Activated CD4-positive, alpha-beta T cell treated with anti-CD3 and anti-CD28 coated beads, Interleukin-10, Interleukin-2, amounts not matched to agents 100 ng/mL and 50 ng/mL, durations not matched to agents 16 hours and 8 hours (primary cell): ENCODE results near the gene UST.
A peak's percentile ranks its signal among the peaks of the same experiment; 100 is the strongest.

ENCODE experiments used
- DNase-seq: peaks from one replicate; pipeline ENCODE4 v3.0.0-alpha.2; 2020

The UST gene

GRCh38 chr6:148808786-148809304 is 62.0 kb downstream of the UST start:
- no peak for DNase-seq

DNA sequence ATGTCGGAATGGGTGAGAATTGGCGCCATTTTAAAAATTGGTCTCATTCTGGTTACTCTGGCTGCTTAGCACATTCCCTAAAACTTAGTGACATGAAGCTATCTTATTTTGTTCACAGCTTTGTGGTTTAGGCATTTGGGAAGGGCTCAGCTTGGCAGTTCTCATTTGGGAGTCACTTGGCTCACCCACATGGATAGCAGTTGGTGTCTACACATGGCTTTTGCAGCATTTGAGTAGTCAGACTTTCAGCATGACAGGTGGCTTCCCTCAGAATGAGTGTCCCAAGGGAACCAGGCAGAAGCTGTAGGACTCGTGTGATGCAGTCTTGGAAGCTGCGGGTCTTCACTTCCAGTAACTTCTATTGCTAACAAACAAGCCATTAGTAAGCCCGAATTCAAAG is 64.6 kb downstream of the UST start:
- no peak for DNase-seq

- DNase-seq, result no peak
These were observed 67.4 kb downstream of the UST start for GRCh38 chr6:148814082-148814790.

GRCh38 chr6:148814869-148815268 is 68.0 kb downstream of the UST start:
- no peak for DNase-seq

DNA sequence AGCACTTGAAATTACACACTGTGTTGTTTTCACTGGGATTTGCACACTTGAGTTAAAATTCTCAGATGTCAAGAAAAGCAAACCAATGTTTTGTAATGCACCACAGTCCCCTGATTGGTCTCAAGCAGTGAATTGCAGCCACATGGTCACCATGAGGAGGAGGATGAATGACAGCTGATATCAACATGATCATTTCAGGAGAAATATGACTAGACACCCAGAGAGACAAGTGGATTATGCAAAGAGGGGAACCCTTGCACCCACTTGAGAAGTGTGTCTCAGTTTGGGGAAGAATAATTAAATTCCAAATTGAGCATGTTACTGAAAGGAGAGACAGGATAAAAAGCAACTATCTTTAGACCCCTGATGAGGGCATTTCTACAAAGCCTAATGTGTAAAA is 69.3 kb downstream of the UST start:
- no peak for DNase-seq

DNA sequence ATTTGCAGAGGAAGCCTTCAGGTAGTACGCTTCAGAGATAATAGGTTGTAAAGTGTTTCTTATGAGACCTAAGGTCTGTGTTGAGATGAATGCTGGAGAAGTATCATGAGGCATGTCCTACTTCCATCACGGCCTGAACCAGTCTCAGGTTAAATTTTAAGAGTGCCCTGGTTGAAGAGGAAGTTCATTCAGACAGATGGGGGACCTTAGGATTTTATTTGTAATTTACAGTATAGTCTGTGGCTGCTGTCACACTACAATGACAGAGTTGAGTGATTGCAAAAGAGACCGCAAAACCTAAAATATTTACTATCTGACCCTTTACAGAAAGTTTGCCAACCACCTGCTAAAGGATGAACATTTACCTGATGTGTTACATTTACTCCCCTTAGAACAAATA is 70.9 kb downstream of the UST start:
- DNase-seq, result no peak

DNA sequence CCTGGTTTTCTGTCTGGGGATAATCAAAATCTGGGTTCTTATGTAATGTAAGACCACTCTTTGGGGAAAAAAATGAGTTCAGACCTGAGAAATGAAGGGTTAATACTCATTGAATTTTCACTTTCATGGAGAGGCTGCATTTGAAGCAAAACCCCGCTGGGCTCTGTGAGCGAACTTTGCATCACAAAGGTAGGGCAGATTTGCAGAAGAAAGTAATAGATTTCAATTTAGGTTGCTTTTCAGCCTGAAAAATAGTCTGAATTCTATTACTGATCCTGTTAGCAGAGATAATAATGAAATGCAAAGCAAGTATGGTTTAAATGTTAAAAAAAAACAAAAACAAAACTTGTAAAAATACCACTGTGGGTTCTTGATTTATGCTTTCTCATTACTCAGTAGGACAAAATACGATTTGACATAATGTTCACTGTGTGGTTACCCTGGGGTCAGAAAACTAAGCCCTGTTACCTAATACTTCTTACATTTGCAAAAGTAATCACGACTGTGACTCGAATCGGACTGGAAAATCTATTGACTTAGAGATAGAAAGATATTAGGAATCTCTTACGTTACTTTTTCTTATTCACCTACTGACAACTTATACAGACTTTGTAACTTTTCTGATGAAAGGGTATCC is 72.2 kb downstream of the UST start:
- DNase-seq, result no peak

DNA sequence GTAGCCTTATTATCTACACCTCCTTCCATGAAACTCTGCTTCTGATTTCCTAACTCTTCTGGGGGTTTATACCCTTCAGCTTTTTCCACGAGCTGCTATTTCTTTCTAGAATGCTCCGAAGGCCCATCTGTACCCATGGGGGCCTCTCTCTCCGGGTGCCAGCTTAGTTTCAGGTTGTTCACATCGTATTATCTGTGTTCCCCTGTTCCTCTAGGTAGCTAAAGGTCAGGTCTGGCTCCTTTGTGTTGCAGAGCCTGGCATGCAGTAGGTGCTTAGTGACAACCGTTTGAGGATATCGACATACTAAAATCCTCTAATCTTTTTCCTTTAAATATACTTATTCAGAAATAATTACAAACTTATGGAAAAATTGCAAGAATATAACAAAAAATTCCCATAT is 73.0 kb downstream of the UST start:
- no peak for DNase-seq

DNA sequence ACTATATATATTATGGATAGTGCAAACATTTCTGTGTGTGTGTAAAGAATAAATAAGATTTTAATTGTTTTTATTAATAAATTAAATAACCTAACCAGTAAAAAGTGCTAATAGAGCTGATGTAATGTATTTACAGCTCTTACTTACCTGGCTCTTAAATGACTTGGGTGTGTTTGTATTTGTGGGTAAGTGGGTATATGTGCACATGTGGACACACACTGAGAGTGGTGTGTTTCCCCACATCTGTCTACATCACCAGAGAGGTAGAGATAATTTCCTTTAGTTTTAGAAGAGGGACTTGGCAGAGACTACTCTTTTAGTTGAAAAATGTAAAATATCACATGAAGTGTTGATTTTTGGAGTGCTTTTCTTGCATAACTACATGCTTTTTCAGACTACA is 76.0 kb downstream of the UST start:
- DNase-seq, result no peak

DNA sequence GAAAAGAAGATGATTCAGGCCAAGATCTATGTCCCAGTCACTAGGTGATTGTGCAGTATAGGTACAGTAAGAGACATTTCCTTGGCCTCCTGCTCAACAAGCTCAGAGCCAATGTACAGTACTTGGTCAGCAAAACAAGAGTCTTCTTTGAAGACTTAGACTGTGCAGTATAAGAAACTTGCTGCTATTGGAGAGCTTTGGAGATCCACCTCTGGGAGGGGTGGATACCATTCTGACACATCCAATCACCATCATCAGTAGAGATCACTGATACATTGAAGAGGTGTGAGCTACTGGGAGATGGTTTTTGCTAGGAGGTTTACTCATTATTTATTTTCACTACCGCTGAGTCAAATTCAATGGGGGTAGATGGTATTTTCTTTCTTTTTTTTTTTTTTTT is 77.5 kb downstream of the UST start:
- DNase-seq, result no peak

DNA sequence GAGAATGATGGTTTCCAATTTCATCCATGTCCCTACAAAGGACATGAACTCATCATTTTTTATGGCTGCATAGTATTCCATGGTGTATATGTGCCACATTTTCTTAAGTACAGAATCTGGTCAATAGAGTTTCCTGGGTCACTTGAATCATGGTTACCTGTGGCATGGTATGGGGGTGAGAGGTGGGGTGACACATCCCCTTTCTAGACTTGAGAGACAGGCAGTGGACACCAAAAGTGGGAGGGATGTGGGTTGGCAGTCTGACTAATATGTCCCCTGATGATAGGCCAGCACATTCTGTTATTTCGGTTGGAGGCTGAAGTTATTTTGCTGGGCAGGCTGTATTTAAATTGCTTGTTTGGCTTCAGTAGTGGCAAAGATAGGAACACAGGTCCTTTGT is 78.1 kb downstream of the UST start:
- DNase-seq, result no peak

GRCh38 chr6:148825492-148825891 is 78.7 kb downstream of the UST start:
- DNase-seq, result no peak

DNA sequence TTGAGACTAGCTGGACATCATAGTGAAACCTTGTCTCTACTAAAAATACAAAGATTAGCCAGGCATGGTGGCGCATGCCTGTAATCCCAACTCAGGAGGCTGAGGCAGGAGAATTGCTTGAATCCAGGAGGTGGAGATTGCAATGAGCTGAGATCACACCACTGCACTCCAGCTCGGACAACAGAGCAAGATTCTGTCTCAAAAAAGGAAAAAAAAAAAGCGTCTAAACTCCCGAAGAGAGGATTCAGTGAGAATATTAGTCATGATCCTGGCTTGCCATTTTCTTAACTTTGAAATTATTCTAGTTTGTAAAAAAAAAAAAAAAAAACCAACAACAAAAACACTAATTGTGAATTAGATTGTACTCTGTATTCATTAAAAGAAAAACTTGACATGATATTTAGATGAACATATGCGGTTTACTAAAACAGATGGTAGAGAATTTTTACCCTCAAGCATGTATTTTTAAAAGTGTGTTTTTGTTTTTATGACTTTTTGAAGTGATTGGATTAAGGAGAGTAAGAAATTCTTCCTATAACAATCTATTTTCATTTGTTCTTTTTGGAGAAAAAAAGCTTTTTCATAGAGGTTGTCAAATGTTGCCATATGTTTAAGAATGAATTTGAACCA is 80.7 kb downstream of the UST start:
- DNase-seq, result no peak

DNA sequence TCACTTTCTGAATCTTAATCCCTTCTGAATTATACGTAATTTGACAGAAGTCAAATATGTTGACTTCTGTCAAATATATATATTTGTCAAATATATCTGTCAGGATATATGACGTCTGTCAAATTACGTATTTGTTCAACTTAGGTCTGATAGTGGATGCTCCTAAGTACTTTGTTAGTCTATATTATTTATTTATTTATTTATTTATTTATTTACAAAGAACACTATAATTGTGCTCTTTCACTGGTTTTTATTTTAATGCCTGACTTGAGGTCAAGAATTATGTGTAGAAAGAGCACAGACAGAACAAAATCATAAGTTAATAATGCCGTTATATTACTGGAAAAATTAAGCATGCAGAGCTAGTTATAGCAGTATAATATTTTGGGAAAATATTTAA is 81.2 kb downstream of the UST start:
- DNase-seq, result no peak

DNA sequence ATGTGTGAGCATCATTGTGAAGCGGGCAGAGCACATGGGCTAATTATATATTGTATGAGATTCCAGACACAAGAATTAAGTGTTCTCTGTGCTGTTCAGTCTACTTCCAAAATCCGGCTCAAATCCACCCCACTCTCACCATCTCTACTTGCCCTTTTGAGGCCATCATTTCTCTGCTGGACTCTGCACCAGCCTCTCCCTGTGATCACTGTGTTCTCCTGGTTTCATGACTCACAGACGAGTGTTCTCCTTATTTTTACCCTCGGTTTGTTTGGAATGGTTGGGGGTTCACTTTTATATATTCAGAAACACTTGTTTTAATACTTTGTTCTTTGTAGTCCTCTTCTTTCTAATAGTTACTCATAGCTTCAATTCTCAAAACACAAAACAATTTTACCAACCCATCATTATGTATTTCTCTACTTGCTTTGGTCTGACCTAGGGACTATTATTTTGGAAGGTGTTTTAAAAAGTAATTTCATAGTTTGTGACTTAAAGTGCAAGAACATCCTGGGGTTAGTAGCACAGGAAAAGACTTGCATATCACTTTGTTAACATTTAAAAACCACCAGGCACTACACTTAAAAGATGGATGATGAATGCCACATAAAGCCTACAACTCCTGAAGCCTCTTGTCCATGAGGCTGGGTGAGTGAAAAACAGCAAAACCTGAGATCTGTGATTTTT is 82.7 kb downstream of the UST start:
- no peak for DNase-seq

DNA sequence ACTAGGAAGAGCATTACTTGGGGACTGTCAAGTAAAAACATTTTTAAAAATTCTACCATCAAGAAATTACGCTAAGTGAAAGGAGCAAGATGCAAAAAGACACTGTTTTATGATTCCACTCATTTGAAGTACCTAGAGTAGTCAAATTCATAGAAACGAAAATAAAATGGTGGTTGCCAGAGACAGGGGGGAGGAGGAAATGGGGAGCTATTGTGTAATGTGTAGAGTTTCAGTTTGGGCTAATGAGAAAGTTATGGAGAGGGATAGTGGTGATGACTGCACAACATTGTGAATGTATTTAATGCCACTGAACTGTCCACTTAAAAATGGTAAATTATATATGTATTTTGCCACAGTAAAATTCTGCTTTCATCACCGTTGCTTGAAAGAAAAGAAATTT is 83.8 kb downstream of the UST start:
- peak; percentile 75 for DNase-seq

GRCh38 chr6:148831064-148831463 is 84.2 kb downstream of the UST start:
- DNase-seq, result peak; percentile 83

- DNase-seq, result no peak
These were observed 84.7 kb downstream of the UST start for GRCh38 chr6:148831531-148831930.

- peak; percentile 78 for DNase-seq
These were observed 89.2 kb downstream of the UST start for GRCh38 chr6:148835920-148836441.

DNA sequence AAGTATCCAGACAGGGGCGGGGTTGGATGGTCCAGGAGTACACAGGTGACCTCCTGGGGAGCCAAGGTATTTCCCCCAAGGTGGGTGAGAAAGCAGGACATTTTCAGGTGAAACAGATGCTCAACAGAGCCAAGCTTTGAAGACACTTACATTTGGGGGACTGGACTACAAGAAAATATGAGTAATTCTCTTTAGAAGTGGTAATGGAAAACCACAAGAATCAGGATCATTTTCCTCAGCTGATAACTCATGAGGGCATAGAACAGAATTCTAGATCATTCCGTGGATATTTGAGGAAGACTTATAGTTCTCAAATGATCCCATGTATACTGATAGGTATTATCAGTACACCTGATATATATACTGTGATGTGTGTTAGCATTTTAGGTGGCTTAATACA is 89.9 kb downstream of the UST start:
- DNase-seq, result no peak

- no peak for DNase-seq
These were observed 91.1 kb downstream of the UST start for GRCh38 chr6:148837941-148838340.

GRCh38 chr6:148839044-148839443 is 92.2 kb downstream of the UST start:
- no peak for DNase-seq

- DNase-seq, result no peak
These were observed 93.4 kb downstream of the UST start for GRCh38 chr6:148840256-148840655.
